NAMALWA (cell line): ENCODE data around the gene FGD4.

ENCODE experiments used
- DNase-seq: peaks from one replicate; pipeline ENCODE4 v3.0.0-alpha.2; 2015; ENCODE audit warnings: low spot score

Gene FGD4

DNA sequence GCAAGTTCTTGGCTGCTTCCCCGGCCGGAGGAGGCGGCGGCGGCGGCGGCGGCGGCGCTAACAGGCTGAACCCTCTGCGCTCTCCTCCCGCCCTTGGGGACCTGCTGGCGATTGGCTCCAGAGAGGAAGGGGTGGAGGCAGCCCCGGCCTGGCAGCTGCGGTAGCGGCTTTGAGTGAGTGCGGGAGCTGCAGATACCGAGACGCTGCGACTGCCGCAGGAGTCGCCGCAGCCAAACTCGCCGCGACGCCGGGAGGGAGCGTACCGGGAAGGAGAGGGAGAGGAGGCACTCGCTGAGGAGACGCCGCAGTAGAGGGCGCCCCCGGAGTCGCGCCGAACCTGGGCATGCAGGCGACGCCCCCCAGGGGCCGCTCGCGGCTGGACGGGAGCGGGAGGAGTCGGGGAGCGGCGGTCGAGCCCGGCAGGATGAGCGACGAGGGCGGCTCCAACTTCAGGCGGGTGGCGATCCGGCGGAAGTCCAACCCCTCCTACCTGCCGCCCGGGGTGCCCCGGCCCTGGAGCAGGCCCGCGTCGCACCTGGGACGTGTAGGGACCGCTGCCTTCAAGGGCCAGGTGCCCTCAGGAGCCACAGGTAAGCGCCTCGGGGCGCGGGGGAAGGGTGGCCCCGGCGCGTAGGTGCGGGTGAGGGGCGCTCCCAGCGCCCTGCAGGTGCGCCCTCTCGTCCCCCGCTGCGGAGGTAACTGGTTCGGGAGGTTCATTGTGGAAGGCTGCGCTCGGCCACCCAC, at the start of gene FGD4:
Gene FGD4 (plus strand): TSS at position 189 of the 744 bp plus-strand sequence.
- DNase-seq = peak; percentile 69

GRCh38 chr12:32353540-32353939, 45.8 kb upstream of the FGD4 start:
- DNase-seq = no peak

GRCh38 chr12:32357601-32358249, 41.6 kb upstream of the FGD4 start:
- DNase-seq = no peak

DNA sequence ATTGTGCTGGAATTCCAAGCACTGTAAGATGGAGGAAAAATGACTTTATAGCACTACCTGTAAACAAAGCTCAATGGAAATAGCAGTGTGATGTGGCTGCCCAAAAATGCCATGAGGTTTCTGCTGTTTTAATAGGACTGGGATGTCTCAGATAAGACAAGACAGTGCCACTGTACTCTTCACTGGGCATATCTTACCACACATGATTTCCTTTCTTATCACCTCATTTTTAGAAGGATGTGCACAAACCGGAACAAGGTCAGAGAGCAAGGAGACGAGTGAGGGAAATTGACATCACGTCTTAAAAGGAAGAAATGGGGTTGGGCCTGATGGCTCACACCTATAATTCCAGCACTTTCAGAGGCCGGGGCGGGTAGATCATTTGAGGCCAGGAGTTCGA, 38.4 kb upstream of the FGD4 start:
- no peak for DNase-seq

GRCh38 chr12:32362892-32363291, 36.5 kb upstream of the FGD4 start:
- no peak for DNase-seq

- peak; percentile 80 for DNase-seq
These were observed 33.8 kb upstream of the FGD4 start for GRCh38 chr12:32365473-32366064.

- no peak for DNase-seq
These were observed 32.6 kb upstream of the FGD4 start for GRCh38 chr12:32366714-32367113.

GRCh38 chr12:32367381-32367780, 32.0 kb upstream of the FGD4 start:
- DNase-seq = no peak

DNA sequence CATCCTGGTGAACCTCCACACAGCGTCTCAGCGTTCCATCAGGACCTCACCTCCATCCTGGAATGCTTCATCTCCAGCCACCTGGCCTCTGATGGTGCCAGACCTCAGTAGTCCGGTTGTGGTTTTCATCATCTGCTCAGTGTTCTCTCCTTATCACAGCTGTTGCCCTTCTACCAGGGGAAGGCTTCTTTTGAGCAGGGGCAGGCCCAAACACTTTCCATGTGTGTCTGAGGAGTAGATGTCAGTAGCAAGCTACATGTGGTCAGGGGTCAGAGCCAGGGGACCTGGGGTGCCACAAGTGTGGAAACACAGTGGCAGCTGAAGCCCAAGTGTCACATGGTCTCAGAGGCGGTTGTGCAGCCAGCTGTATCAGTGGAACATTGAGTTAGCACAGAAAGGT, 30.2 kb upstream of the FGD4 start:
- DNase-seq = no peak

- DNase-seq = no peak
These were observed 21.9 kb upstream of the FGD4 start for GRCh38 chr12:32377344-32378055.

DNA sequence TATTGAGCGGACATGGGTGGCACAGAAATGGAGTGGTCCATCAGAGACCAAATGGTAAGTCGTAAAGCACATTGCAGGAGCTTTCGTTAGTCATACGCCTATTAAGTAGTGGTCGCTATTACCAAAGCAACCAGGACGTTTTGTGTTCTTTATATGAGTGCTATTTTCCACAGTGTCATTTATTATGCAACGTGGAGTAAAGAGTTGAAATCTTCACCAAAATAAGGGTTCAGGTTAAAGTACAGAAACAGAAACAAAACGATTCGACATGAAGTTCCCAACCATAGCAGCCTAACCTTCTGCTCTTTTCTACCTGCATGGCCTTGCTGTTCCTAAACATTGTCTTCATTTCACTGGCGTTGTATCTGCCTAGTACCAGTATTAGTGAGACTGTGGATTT, 20.1 kb upstream of the FGD4 start:
- DNase-seq = no peak

GRCh38 chr12:32379667-32380066, 19.7 kb upstream of the FGD4 start:
- no peak for DNase-seq

DNA sequence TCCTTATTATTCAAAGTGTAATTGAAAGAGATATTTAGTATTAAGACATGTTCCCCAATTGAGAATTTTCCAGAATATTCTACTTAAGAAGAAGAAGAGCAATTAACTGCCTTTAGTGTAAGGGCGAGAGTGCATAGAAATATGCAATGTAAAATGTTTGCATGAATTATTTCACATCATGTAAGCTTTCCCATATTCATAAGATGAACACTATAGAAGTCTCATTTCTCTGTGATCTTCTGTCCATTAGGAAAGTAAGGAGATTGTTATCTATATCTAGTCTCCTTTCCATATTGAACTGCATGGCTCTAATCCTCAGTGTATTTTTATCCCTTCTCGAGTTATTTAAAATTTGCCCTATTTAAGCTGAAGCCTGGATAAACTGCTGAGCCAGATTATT, 17.1 kb upstream of the FGD4 start:
- no peak for DNase-seq

DNA sequence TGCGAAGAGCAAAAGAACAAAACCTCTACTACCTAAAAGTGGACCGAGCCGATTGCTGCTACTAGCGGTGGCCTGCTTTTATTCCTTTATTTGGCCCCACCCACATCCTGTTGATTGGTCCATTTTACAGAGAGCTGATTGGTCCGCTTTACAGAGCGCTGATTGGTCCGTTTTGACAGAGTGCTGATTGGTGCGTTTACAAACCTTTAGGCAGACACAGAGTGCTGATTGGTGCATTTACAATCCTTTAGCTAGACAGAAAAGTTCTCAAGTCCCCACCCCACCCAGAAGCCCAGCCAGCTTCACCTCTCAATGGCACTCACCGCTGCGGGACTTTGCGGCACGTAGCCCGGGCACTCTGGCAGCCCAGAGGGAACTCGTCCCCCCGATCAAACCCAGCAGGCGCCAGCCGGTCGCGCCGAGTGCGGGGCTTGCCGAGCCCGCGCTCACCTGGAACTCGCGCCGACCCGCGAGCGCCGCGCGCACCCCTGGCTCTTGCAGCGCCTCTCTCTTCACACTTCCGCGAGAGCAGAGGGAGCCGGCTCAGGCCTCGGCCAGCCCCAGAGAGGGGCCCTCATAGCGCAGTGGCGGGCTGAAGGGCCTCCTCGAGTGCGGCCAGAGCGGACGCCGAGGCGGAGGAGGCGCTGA, 8.7 kb upstream of the FGD4 start:
- DNase-seq = peak; percentile 29

DNA sequence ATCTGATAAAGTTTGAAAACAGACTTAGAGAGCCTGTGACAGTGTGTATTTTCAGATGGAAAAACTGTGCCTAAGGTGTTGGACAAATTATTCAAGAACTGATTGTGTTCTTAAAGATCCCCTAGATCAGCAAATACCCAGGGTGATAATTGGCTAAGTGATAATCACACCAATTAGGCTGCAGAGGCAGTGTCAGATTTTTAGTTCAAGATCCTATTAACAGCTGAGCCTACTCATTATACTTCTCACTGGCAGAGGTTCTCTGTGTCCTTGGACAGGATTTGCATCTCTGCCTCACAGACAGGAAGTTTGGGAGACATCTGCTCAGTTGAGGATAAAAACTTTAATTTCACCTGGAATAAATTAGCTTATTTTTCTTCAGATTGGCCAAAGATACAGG, 4.3 kb upstream of the FGD4 start:
- no peak for DNase-seq

DNA sequence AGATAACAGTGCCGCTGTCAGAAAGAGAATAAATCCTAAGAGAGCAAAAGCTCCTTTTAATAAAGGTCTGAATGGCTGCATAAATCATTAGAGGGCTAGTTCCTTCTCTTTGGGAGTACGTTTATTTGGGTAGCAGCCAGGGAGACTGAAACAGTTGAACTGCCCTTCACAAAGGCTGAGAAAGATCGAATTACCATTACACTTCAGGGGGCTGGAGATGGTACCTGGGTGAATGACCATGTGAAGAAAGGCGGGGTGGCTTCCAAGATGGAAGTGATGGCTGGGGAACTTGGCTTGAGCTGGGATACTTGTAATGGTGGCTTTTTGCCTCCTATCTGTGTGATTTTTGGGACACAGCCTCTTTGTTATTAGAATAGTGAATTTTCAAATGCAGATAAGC, 1.7 kb upstream of the FGD4 start:
- no peak for DNase-seq

DNA sequence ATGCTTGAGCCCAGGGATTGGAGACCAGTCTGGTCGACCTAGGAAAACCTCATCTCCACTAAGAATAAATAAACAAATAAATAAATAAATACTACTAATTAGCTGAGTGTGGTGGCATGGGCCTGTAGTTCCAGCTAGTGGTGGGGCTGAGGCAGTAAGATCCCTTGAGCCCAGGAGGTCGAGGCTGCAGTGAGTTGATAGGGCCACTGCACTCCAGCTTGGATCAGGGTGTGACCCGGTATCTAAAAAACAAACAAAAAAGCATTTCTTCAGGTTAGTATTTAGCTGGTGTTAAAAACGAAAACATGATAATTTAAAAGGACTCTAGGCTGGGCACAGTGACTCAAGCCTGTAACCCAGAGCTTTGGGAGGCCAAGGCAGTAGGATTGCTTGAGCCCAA, 1.2 kb upstream of the FGD4 start:
- no peak for DNase-seq

DNA sequence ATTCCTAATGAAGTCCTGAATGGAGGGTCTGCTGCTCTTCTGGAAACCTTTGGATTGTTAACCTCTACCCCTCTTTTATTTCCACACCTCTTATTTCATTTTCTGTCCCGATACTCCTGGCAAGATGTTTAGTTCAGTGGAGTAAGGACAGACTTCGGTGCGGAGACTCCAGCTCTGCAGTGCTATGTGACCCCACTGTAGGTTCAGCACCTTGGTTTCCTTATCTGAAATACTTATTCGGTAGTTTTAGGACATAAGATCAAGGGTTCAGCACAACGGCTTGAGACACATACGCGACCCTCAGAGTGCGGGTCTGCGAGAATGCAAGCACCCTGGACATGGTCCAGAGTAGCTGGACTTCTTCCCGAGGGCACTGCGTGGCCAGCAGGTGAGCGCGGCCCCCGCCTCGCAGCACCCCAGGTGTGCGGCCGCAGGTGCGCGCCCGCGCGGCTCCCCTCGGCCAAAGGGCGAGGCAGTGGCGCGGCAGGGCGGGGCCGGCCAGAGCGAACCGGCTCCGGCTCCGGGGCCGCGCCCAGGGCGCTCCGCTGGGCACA, 465 bp upstream of the FGD4 start:
- DNase-seq = no peak

GRCh38 chr12:32400114-32400672, 835 bp downstream of the FGD4 start:
- DNase-seq = no peak

DNA sequence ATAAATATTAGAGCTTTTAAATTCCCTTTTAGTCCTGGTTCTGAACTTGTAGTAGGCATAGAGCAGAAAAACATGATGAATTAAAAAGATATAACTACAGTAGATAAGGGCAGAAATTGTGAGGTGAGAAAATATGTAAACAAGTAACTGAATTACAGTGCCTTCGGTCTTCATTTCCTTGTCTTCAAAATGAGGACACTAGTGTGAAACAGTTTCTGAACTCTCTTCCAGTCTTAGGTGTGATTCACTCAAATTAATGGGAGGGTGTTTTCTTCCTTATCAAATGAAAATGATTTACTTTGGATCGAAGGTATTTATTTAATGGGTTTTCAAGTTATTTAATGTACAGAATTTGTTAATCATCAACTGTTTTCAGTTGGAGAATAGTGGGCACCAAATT, 1.5 kb downstream of the FGD4 start:
- DNase-seq = no peak

- no peak for DNase-seq
These were observed 2.8 kb downstream of the FGD4 start for GRCh38 chr12:32402170-32402569.

DNA sequence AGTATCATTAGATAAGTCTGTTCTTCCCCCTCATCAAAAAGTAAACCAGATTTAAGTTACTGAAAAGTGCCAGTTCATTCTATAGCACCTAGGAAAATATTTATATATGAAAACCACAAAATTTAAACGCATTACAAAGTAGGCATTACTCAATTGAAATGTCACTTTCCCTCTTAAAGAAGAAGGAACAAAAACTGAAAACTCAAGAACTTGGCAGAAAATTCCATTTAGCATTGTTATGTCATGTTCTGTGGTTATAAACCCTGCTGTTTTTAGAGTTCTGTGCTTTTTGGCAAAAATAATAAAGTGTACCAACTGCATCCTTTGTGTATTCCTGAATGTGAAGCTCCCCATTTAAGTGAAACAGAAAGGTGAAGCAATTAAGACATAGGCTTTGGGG, 3.6 kb downstream of the FGD4 start:
- DNase-seq = no peak
